HG03520 (cell line): ENCODE measurements around the gene CPNE8.
A peak's percentile ranks its signal among the peaks of the same experiment; 100 is the strongest.
"Not testable (repeated sequence)": the region's sequence is repeated elsewhere in the genome, so short reads cannot be mapped to it uniquely, and the experiment has no call there.

Experiments
- ATAC-seq: cut with Tn5 transposase; IDR thresholded peaks from one replicate; pipeline ENCODE4 v1.9.1; 2021; ENCODE audit warnings: mild to moderate bottlenecking, moderate library complexity; ENCODE audit not compliant: unreplicated experiment

The CPNE8 gene

DNA sequence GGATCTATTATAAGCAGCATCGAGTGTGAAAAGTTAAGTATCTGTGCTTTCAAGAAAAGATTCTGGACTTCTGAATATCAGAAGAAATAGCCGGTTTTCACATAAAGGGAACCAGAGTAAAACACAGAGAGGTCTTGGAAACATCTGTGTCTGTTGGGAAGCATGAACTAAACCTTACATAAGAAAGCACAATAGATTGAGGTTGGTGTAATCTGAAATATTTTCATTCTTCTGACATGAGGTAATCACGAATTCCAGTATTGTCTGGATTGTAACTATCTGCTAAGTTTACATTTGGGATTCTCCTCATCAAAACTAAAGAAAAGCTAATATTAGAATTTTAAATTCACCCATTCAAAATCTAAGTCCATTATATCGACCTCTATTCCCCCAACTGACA, 161.3 kb downstream of the CPNE8 start:
- no peak for ATAC-seq

DNA sequence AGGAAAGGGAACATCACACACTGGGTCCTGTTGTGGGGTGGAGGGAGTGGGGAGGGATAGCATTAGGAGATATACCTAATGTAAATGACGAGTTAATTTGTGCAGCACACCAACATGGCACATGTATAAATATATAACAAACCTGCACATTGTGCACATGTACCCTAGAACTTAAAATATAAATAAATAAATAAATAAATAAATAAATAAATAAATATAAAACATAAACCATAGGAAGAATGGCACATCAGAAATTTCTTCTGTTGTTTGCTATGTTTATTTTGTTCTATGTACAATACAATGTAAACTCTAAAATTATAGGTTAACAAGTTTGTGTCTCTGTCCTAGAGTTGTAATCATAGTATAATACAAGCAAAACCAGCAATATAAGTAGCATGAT, 162.9 kb downstream of the CPNE8 start:
- ATAC-seq: not testable (repeated sequence)

DNA sequence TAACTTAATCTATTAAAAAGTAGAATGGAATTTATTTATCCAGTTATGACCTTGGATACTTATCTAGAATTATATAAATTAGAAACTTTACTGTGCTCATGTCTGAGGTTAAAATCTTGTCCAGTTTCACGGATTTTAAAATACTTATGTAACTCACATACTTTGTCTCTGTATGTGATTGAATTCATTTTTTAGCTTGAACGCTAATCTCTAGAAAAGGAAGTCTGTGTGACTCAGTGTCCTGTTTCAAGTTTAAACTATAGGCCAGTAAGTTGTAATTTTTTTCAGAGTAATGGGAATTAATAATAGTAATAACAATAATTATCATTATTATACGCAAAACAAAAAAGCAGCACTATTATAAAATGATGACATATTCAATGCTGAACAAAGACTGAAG, 168.6 kb downstream of the CPNE8 start:
- no peak for ATAC-seq

DNA sequence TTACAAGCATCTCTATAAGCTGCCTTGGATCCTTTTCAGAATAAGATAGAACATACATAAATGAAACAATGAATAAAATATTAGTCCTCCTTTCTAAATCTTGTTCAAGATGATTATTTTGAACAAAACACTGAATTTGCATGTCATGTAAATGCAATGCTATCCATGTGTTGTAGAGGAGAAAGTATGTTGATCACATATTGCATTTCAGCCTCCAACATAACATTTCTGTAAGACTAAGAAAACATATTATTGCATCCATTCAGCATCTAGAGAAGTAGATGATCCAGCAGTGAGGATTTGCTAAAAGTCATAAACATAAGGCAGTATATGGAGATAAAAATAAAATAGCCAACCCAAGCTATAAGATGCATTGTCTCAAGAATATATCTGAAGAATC, 172.6 kb downstream of the CPNE8 start:
- ATAC-seq: no peak

DNA sequence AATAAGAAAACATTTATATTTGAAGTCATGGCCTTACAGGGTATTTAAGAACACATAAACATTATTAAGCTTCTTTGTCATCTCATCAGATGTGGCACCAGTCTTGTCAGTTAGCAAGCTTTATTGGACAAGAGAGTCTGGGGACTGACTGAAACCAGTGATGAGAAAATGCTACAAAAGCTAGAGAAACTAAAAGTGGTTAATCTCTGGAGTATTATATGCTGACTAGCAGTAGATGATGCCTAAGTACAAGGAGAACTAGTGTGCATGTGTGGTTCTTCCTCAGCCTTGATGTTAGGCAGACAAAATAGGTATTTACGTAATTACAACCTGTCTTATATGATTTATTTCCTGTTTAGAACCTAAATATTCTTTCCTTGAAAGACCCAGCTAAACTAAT, 176.5 kb downstream of the CPNE8 start:
- ATAC-seq: no peak

DNA sequence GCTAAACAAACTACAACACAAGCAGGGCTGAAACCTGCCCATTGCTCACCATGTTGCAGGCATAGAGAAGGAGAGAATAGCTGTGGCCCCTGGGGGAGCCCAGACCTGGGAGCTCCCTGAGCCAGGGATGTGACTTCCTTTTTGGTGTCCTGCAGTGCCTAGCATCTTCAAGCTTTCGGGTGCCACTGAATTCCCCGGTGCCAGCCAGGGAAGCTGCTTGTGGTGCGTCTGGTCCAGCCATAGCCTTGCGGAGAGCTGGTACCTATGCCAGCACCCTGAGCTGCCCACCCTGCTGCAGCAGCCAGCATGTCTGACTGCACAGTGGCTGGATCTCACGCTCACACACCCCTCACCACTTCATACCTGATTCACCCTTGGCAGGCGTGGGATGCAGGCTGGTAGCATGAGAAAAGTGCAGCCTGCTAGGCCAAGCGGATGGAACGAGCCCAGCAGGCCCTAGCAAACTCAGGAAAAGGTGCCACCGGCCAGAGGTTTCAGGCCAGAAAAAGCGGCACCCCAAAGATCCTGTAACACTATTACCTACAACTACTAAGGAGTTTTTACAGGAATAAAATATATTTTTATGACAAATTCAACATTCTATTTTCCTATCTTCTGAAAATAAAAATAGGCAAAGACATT, 183.7 kb downstream of the CPNE8 start:
- ATAC-seq: no peak

DNA sequence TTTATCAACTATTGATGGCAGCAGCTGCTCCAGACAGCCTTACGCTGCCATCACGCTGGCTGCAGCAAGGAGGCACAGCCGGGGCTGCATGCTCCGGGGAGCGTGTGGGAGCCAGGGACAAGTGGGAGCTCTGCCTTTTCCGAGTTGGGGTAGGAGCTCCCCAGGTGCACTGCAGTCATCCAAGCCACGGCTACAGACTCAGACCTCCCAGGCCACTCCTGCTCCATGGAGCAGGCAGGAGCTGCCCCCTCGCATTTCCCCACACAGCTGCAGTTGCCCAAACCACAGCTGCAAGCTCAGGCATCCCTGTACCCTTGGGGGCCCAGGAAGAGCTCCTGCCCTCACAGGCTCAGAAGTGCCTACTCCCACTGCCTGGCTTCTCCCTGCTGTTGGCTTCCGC, 184.7 kb downstream of the CPNE8 start:
- no peak for ATAC-seq

DNA sequence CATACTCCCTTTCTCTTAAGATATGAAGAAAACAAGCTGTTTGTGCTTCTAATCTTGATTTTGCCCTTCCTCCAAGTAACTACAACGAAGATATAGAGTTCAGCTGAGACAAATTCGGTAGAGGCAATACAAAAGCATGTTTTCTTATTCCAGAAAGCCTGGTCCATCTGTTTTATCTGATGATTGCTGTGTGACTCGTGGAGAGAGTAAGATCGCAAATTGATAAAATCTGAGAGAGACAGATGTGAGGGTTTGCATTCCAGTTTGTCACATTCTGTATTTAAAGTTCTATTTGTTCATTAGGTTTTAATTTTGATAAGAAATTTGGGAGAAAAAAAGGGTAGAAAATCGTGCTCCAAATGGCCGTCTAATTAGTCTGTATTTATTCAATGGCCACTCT, 192.1 kb downstream of the CPNE8 start:
- ATAC-seq: no peak

DNA sequence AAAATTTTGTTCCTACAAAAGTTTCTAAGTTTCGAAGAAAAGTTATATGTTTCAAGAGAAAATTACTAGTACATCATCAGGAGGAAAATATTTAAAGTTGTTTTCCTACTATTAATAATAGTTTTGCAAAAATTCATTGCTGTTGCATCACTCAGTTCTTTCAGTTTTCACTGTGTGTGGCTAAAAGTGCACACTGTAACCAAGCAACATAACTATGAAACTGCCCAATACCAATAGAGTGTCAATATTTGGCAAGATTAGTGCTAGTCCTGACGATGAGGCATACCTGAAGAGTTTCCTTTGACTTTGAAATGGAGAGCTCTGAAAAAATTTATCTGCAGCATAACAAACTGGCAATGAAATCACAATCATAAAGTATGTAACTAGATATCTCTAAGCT, 194.3 kb downstream of the CPNE8 start:
- ATAC-seq: peak; percentile 96

DNA sequence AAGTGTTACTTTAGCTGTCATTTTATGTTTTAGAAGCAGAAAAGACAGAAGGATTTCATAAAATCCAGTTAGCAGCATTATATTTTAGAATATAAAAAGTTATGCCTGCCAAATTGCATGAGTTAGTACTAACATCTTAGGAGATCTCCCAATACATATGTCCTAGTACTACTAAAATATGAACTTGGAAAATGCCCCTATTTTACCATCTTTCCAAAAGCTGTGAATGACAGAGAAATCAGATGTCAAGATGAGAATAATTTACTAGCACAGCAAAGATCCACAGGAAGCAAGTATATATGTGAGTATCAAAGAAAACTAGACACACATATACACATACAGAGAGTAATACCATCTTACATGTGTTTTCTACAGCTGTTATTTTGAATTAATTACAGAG, 196.9 kb downstream of the CPNE8 start:
- ATAC-seq: no peak

DNA sequence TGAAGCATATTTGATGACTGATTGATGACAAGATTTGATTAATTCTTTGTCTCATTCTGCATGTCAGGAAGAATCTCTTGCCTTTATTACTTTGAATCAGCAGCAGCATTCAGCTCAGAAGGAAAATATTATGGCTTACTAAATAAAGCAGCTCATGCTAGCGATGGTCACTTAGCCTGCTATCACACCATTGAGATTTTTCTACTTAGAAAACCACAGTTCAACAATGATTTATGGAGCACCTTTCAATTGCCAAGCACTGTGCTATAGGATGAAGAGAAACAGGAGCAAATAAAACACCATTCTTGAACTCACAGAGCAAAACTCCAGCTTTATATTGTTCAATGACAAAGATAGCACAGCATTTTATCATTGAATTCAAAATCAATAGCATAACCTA, 197.7 kb downstream of the CPNE8 start:
- no peak for ATAC-seq

DNA sequence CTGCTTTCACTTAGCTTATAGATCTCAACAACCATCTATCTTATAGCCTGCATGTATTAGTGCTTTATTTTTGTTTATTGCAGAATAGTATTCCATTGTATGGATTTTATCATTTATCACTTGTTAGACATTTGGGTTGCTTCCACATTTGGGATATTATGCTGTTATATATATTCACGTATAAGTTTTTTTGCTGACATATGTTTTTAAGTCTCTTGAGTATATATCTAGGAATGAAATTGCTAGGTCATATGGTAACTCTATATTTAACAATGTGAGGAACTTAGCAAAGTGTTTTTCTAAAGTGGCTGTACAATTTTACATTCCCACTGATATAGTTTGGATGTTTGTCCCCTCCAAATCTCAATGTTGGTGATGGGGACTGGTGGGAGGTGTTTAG, 208.1 kb downstream of the CPNE8 start:
- no peak for ATAC-seq

DNA sequence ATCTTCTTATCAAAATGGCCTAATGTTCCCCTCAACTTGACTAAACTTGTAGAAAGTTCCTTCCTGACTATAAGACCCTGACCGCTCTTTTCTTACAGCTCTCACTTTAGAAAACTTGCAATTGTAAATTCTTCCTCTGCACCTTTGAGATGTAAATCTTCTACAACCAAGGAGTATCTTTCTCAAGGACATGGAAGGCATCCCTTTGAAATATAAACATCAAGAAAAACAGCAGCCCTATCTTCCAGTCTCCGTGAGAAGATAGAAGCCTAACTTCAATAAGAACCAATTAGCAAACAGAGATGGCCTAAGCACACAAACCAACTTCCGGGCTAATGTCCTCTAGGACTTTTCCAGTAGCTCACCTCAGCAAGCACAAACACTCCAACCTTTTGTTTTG, 210.3 kb downstream of the CPNE8 start:
- no peak for ATAC-seq

DNA sequence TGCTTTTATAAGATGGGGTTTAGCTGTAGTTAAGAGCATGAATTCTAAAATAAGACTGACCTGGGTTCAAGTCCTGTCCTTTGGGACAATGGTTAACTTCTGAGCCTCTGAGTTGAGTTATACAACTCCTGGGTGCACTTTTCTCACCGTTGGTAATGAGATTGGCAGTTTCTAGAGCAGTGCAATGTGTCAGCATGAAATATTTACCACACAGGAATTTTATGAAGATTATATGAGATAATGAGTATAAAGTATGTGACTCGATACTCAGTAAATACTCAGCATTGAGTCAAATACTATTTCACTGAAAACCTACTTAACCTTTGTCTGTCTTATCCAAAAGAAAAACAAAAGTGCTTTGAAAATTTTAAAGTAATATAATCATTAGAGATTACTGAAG, 214.2 kb downstream of the CPNE8 start:
- no peak for ATAC-seq

DNA sequence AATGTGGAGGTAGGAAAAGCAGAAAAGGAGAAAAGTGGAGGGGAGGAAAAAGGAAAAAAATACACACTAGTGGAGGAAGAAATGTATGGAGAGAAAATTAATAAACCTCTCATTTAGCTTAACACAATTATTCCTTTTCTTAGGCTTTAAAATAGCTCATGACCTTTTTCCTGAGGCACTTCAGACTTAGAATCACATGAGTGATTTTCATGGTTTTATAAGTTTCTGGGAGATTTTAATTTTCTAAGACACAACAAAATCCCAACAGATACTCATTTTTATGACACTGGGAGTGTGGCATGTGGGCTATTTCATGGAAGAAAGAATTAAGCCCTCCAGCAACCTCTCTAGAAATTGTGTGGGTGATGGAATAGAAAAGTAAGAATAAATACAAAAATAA, 214.7 kb downstream of the CPNE8 start:
- ATAC-seq: no peak

DNA sequence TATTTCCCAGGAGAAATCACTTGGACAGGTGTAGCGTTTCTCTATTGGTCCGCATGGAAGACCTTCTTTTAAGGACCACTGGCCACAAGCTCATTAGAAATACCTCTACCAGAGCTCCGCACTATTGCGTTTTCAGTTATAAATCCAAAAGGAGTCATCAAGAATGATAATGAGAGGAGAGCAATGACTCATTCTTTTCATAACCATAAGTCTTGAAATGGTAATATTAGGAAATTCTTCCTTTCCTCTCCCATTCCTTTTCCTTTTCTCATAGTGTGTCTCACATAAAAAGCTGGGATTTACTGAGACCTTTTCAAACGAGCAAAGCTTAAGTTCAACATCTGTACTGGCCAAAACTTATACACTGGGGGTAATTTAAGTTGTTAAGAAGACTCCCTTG, 215.7 kb downstream of the CPNE8 start:
- no peak for ATAC-seq

DNA sequence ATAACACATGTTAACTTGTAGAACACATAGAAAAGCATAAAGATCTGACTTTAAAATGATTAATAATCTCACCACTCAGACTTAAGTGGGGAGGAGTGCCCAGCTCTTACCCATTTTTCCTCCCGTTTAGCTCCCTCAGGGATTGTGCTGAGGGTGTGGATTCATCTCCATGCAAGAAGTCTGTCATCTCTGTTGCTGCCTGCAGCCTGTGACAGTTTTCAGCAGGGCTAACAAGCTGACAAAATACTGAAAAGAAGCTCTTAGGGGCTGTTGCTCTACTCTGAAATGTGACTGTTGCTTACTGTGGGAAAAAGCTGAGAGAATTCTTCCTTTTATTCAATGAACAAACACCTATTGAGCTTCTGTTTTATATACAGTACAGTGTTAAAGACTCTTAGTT, 216.2 kb downstream of the CPNE8 start:
- no peak for ATAC-seq

DNA sequence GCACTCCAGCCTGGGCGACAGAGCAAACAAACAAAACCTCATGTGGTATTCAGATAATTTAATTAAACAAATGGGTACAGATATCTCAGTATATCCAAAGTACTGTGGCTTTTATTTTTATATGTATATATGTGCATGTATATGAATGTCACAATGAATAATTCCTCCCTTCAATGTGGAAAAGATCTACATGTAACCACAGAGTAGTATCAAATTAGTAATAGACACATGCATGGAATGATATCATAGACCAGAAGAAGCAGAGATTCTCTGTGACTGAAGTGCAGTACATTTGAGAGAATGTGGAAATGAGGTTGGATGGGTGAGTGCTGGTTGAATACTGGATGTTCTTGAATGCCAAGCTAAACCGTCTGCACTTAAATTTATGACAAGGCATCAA, 222.9 kb downstream of the CPNE8 start:
- ATAC-seq: no peak

DNA sequence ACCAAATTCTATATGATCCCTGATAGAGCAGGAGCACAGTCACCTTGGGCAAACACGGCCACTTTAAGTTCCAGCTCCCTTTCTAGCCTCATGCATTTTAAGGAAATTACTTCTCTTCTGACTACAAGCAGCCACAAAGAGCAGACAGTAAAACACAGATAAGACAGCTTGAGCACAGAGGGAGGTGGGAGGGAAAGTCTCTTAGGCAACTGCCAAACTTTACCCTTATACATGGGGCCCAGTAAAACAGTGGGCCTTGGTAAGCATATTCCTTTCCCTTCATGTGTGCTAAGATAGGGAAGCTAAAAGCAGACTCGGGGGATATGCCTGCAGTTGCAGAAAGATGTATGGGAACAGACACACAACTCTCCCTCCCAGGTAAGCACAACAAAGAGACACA, 235.9 kb downstream of the CPNE8 start:
- no peak for ATAC-seq

DNA sequence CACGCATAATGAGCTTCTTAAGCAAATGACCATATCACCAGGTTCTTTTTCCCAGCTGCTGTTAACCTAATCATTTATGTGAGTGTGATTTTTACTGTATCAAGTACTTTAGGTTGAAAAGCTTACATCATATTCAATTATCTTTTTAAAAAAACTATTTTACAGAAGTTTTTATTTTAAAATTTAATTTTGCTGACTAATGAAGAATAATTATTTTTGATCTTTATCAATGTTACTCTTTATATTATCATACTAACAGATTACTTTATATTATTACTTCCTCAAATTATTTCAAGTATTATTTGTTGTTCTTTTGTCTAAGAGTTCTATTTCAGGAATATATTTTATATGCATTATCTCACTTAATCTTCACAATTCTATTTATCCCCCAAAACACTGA, 236.3 kb downstream of the CPNE8 start:
- no peak for ATAC-seq

DNA sequence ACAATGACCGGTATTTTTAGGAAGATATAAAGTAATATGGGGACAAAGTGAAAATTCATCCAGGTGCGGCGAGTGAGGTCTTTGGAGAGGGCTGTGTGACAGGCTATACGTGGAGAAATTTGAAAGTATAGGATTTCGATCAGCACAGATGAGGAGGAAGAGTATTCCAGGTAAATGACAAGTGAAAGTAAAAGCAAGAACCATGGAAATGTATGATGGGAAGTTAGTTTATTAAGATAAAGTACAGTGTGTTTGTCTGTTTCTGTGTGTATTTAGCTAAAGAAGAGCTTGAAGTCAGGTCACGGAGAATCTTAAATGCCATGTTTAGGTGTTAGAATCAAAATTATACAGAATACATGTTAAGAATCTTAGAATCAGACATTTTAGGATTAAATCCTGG, 239.0 kb downstream of the CPNE8 start:
- ATAC-seq: no peak

DNA sequence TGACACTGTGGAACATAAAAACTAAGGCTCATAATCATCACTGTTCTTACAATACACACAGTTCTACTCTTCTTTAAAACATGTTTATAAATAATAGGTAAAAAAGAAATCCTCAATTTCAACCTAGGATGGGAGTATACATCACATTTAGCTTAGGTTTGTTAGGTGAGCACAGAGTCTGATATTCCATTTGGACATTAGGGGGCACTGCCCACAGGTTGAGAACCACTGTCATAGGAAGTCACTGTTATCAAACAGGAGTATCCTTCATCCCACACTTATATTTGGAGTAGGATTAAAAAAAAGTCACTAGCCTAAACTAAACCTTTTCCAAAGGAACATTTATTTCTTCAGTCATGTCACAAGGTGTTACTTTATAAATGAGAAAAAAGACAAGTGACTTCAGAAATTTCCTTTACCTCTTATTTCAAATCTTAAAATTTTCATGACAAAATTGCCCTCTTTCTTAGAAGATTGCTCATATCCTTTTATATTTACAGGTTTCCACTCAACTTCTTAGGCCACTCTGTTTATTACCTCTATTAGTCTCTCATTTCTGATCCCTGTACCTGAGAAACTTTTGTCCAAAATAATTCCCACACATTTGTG, 240.6 kb downstream of the CPNE8 start:
- peak; percentile 88 for ATAC-seq

DNA sequence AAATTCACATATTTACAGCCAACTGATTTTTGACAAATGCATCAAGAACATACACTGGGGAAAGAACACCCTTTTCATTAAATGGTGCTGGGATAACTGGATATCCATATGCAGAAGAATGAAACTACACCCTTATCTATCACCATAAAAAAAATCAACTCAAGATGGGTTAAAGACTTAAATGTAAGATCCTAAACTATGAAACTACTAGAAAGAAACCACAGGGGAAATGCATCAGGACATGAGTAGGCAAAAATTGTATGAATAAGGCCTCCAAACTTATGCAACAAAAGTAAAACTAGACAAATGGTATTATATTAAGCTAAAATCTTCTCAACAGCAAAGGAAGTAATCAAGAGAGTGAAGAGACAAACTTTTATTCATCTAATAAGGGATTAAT, 242.6 kb downstream of the CPNE8 start:
- ATAC-seq: no peak
